Measurements from ENCODE around the gene PHACTR1. TPM values are rescaled to one million over a fixed set of nuclear protein-coding genes. Genes with fewer than 3 reads are reported as not detected.

Gene PHACTR1
- total and polyA plus RNA-seq, 9 of the 15 experiments (the other 6 are each of a cell fraction or from before 2014, with no cell fraction given): 11.5 to 32.6 (median 22.0) TPM

- in situ Hi-C loops (cut with MboI): no loop called here
- ATAC-seq (no peak), FAIRE-seq (no peak), DNase-seq (ENCODE audit: extremely low read depth in 1 of 4, low spot score in 3 of 4) (no peak)
- BruUV-seq (replicated peaks): no TSS peak
- Histone ChIP-seq H3K4me3 (no peak overlapping the region), H3K27me3 (ENCODE audit: control insufficient read depth in 2 of 2, insufficient read depth in 2 of 2, low read length in 2 of 2) (peaks cover 27 to 41% of the 10 kb centered on the region in 2 experiments), H3K9me1 (ENCODE audit: control insufficient read depth, insufficient read depth, low read length) (no peaks in the 10 kb centered on the region), H3K36me3 (ENCODE audit: control insufficient read depth, insufficient read depth, low read length) (no peaks in the 10 kb centered on the region), H3K4me2 (ENCODE audit: insufficient read depth, low read length) (no peak overlapping the region), H4K20me1 (replicated peaks; ENCODE audit: control insufficient read depth, insufficient read depth, low read length) (no peaks in the 10 kb centered on the region), H2AFZ (ENCODE audit: low read depth, low read length) (no peak overlapping the region), H3K27ac (ENCODE audit: extremely low read depth, low read depth, low read length) (no peak overlapping the region), H3K9ac (ENCODE audit: insufficient read depth in 1 of 2, low read depth in 2 of 2, low read length in 2 of 2) (no peak overlapping the region), H3K9me3 (replicated peaks; ENCODE audit: control insufficient read depth, insufficient read depth, low read depth, low read length) (no peaks in the 10 kb centered on the region), H3K4me1 (replicated peaks in 1 of 2; ENCODE audit: control insufficient read depth in 2 of 2, insufficient read depth in 2 of 2, low read length in 2 of 2) (no peaks in the 10 kb centered on the region), H3K79me2 (ENCODE audit: control insufficient read depth, insufficient read depth, low read length) (no peaks in the 10 kb centered on the region)
- CTCF ChIA-PET (ENCODE audit: low intra/inter-chr PET ratio): no interaction called here
- POLR2A ChIA-PET: no interaction called here
- WGBS (ENCODE audit: insufficient coverage, low coverage, missing lambda C conversion rate): 8% methylated on average over 14 of the region's 14 CpGs
- intact Hi-C loops (cut with micrococcal nuclease): loop anchor here (5.0 kb wide), 1 partner anchor 75 kb away; no protein-coding TSS in a partner anchor
- TF ChIP-seq LCOR (CRISPR knock-in tag; IDR thresholded peaks at IDR 0.05): no peak
- no peak for TF ChIP-seq BDP1 (IDR thresholded peaks at IDR 0.05; ENCODE audit: insufficient read depth, insufficient read length)
- TF ChIP-seq E2F4 (CRISPR knock-in tag; IDR thresholded peaks at IDR 0.05; ENCODE audit: low read depth): no peak
- TF ChIP-seq RBM25 (IDR thresholded peaks at IDR 0.05; ENCODE audit: low read depth, low read length, severe bottlenecking): no peak
- TF ChIP-seq MNT (conservative IDR thresholded peaks at IDR 0.05): no peak
- no peak for TF ChIP-seq ZNF12 (CRISPR knock-in tag; IDR thresholded peaks at IDR 0.05)
- TF ChIP-seq ATF7 (IDR thresholded peaks at IDR 0.05): no peak
- no peak for TF ChIP-seq ZNF318 (IDR thresholded peaks at IDR 0.05; ENCODE audit: borderline replicate concordance in 1 of 2, low read depth in 1 of 2)
- TF ChIP-seq HOXB6 (CRISPR knock-in tag; IDR thresholded peaks at IDR 0.05; ENCODE audit: borderline replicate concordance): no peak
- no peak for TF ChIP-seq CBX5 (IDR thresholded peaks at IDR 0.05; ENCODE audit: borderline replicate concordance, low read depth)
- TF ChIP-seq PRMT5 (CRISPR knock-in tag; IDR thresholded peaks at IDR 0.05): no peak
- TF ChIP-seq ETV6 (IDR thresholded peaks at IDR 0.05; ENCODE audit: borderline replicate concordance in 1 of 2, low read depth in 2 of 2, low read length in 1 of 2): no peak
- TF ChIP-seq ETV6 (CRISPR knock-in tag; IDR thresholded peaks at IDR 0.05; ENCODE audit: borderline replicate concordance): no peak
Observed at GRCh38 chr6:13212538-13212937, 496.0 kb downstream of the PHACTR1 start.
